OCI-LY1 (cell line): Measurements from ENCODE around the gene REST.

ENCODE experiments used
- EZH2 ChIP-seq: fragments of 200-600 bp; sonication (generic), shearing (Covaris generic); IDR thresholded peaks from 2 replicates; pipeline ENCODE4 v1.8.0; 2017; ENCODE audit warnings: borderline replicate concordance, mixed run types, mild to moderate bottlenecking, antibody characterized with exemption, low read length, moderate library complexity, mixed read lengths
- TF ChIP-seq, protein P1 (sequence below): fragments of 200-600 bp; sonication (generic), shearing (Covaris generic); IDR thresholded peaks from 2 replicates; pipeline ENCODE4 v1.5.1; 2017; ENCODE audit warnings: mild to moderate bottlenecking, antibody characterized with exemption, low read length, moderate library complexity, mixed read lengths

DNA sequence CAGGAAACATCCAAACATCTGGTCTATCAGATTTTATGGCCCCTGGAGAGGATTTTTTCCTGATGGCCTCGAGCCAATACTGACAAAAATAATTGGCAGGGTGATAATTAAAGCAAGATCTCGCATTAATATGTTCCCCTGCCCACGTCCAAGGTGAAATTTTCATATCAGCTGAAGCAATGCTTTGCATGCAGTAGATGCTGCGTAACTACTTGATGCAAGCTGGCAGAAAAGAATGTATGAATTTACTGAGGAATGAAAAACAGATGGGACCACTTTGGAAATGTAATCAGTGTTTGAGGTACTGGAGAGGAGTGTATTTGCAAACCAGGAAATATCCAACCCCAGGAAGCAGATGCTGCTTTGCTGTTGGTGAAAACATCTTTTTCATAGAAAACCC, 36.8 kb upstream of the REST start:
- TF ChIP-seq, protein P1, sequence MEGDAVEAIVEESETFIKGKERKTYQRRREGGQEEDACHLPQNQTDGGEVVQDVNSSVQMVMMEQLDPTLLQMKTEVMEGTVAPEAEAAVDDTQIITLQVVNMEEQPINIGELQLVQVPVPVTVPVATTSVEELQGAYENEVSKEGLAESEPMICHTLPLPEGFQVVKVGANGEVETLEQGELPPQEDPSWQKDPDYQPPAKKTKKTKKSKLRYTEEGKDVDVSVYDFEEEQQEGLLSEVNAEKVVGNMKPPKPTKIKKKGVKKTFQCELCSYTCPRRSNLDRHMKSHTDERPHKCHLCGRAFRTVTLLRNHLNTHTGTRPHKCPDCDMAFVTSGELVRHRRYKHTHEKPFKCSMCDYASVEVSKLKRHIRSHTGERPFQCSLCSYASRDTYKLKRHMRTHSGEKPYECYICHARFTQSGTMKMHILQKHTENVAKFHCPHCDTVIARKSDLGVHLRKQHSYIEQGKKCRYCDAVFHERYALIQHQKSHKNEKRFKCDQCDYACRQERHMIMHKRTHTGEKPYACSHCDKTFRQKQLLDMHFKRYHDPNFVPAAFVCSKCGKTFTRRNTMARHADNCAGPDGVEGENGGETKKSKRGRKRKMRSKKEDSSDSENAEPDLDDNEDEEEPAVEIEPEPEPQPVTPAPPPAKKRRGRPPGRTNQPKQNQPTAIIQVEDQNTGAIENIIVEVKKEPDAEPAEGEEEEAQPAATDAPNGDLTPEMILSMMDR, result no peak
- no peak for TF ChIP-seq EZH2
